ENCODE data around the gene ERCC1.
A peak's percentile ranks its signal among the peaks of the same experiment; 100 is the strongest.

GRCh38 chr19:45423589-45424190 lies at the start of gene ERCC1:
- TF ChIP-seq CTCF (IDR thresholded peaks at IDR 0.05) (no peak), POLR2AphosphoS5 (IDR thresholded peaks at IDR 0.05) (peak; percentile 39 to 82 (median 72)), POLR2A (IDR thresholded peaks at IDR 0.05) (peak; percentile 28 to 73)
